DOHH2 (cell line): ENCODE results near the gene KHNYN.
"Not testable (repeated sequence)": the region's sequence is repeated elsewhere in the genome, so short reads cannot be mapped to it uniquely, and the experiment has no call there.

Experiments used
- CTCF ChIP-seq: fragments of 200-600 bp; sonication (generic); IDR thresholded peaks from one replicate; pipeline ENCODE4 v1.5.1; 2014; ENCODE audit warnings: antibody characterized with exemption, mild to moderate bottlenecking, low read depth, low read length; ENCODE audit not compliant: poor library complexity, severe bottlenecking
- EZH2phosphoT487 ChIP-seq: fragments of 200-600 bp; sonication (generic); IDR thresholded peaks from 2 replicates; pipeline ENCODE4 v1.6.1; 2017; ENCODE audit warnings: borderline replicate concordance, mild to moderate bottlenecking, antibody characterized with exemption, low read length, moderate library complexity, mixed read lengths

DNA sequence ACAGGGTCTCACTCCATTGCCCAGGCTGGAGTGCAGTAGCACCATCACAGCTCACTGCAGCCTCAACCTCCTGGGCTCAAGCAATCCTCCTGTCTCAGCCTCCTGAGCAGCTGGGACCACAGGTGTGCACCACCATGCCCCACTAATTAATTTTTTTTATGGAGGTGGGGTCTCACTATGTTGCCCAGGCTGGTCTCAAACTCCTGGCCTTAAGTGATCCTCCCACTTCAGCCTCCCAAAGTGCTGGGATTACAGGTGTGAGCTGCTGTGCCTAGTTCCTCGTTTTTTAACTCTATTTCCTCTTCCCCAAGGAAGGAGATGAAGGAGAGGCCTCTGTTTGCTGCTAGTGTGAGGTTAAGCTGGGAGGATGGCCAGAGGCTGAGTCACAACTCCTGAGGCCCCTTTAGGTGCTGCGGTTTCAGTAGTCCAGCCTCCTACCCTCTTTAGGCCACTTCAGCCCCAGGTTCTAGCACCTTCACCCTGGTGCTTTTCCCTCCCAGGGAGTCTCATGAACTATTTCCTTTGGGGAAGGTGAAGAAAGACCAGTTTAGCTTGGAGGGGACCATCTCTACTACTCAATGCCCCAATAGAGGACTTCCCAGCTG lies 53.0 kb downstream of the KHNYN start:
- TF ChIP-seq EZH2phosphoT487, CTCF: not testable (repeated sequence)
